ENCODE results near the gene BDH2. TPM values are rescaled to one million over a fixed set of nuclear protein-coding genes. Genes with fewer than 3 reads are reported as not detected.

Gene BDH2
- 1 to 10 TPM; 6.7 to 9.0 (median 7.3) TPM for total RNA-seq

GRCh38 chr4:103099691-103100392, at the start of gene BDH2:
Gene BDH2 (minus strand): TSS chr4:103099834. CDS start chr4:103096254, 3,580 bp downstream.
- Mint-ChIP-seq H3K4me1 (ENCODE audit: low read depth) (peaks cover 27% of the 10 kb centered on the region), H3K27me3 (ENCODE audit: low read depth) (no peaks in the 10 kb centered on the region), H3K36me3 (ENCODE audit: insufficient read depth) (no peaks in the 10 kb centered on the region), H3K4me3 (peak within 1 kb of the TSS; percentile 84), H3K9me3 (no peaks in the 10 kb centered on the region)
- peak; percentile 99 for ATAC-seq
- peak; percentile 13 for DNase-seq

GRCh38 chr4:103144926-103145325, 45.3 kb upstream of the BDH2 start:
- Mint-ChIP-seq H3K4me1 (ENCODE audit: low read depth) (no peaks in the 10 kb centered on the region), H3K9me3 (peaks cover 5% of the 10 kb centered on the region), H3K36me3 (ENCODE audit: insufficient read depth) (peaks cover 4% of the 10 kb centered on the region), H3K27me3 (ENCODE audit: low read depth) (no peaks in the 10 kb centered on the region), H3K4me3 (no peak overlapping the region)
- no peak for DNase-seq
- no peak for ATAC-seq

GRCh38 chr4:103137446-103137827, 37.8 kb upstream of the BDH2 start:
- Mint-ChIP-seq H3K9me3 (no peaks in the 10 kb centered on the region), H3K4me3 (no peak overlapping the region), H3K36me3 (ENCODE audit: insufficient read depth) (no peaks in the 10 kb centered on the region), H3K27me3 (ENCODE audit: low read depth) (no peaks in the 10 kb centered on the region), H3K4me1 (ENCODE audit: low read depth) (peaks cover 8% of the 10 kb centered on the region)
- no peak for ATAC-seq
- DNase-seq, result no peak

- H3K4me1 Mint-ChIP-seq (ENCODE audit: low read depth), result peaks cover 8% of the 10 kb centered on the region
- H3K4me3 Mint-ChIP-seq, result no peak overlapping the region
- no peak for DNase-seq
- H3K27me3 Mint-ChIP-seq (ENCODE audit: low read depth), result no peaks in the 10 kb centered on the region
- no peaks in the 10 kb centered on the region for H3K36me3 Mint-ChIP-seq (ENCODE audit: insufficient read depth)
- no peaks in the 10 kb centered on the region for H3K9me3 Mint-ChIP-seq
- ATAC-seq, result no peak
Measured at GRCh38 chr4:103136671-103137445, 37.2 kb upstream of the BDH2 start.

- Mint-ChIP-seq H3K27me3 (ENCODE audit: low read depth) (no peaks in the 10 kb centered on the region), H3K4me3 (no peak overlapping the region), H3K9me3 (peaks cover 17% of the 10 kb centered on the region), H3K36me3 (ENCODE audit: insufficient read depth) (peaks cover 4% of the 10 kb centered on the region), H3K4me1 (ENCODE audit: low read depth) (no peaks in the 10 kb centered on the region)
- ATAC-seq (no peak), DNase-seq (no peak)
Measured at GRCh38 chr4:103129174-103129573, 29.5 kb upstream of the BDH2 start.

- no peak for DNase-seq
- Mint-ChIP-seq H3K9me3 (peaks cover 17% of the 10 kb centered on the region), H3K36me3 (ENCODE audit: insufficient read depth) (peaks cover 4% of the 10 kb centered on the region), H3K27me3 (ENCODE audit: low read depth) (no peaks in the 10 kb centered on the region), H3K4me1 (ENCODE audit: low read depth) (no peaks in the 10 kb centered on the region), H3K4me3 (no peak overlapping the region)
- no peak for ATAC-seq
Measured at GRCh38 chr4:103126126-103126525, 26.5 kb upstream of the BDH2 start.

GRCh38 chr4:103123114-103123513, 23.5 kb upstream of the BDH2 start:
- H3K9me3 Mint-ChIP-seq, result peaks cover 11% of the 10 kb centered on the region
- no peaks in the 10 kb centered on the region for H3K36me3 Mint-ChIP-seq (ENCODE audit: insufficient read depth)
- H3K4me1 Mint-ChIP-seq (ENCODE audit: low read depth), result no peaks in the 10 kb centered on the region
- ATAC-seq, result no peak
- no peak overlapping the region for H3K4me3 Mint-ChIP-seq
- DNase-seq, result no peak
- H3K27me3 Mint-ChIP-seq (ENCODE audit: low read depth), result no peaks in the 10 kb centered on the region

- no peaks in the 10 kb centered on the region for H3K9me3 Mint-ChIP-seq
- ATAC-seq, result no peak
- no peak overlapping the region for H3K4me3 Mint-ChIP-seq
- no peaks in the 10 kb centered on the region for H3K27me3 Mint-ChIP-seq (ENCODE audit: low read depth)
- H3K36me3 Mint-ChIP-seq (ENCODE audit: insufficient read depth), result no peaks in the 10 kb centered on the region
- DNase-seq, result no peak
- H3K4me1 Mint-ChIP-seq (ENCODE audit: low read depth), result no peaks in the 10 kb centered on the region
Measured at GRCh38 chr4:103118166-103118565, 18.5 kb upstream of the BDH2 start.

- no peak overlapping the region for H3K4me3 Mint-ChIP-seq
- DNase-seq, result no peak
- H3K9me3 Mint-ChIP-seq, result no peaks in the 10 kb centered on the region
- no peak for ATAC-seq
- no peaks in the 10 kb centered on the region for H3K27me3 Mint-ChIP-seq (ENCODE audit: low read depth)
- no peaks in the 10 kb centered on the region for H3K4me1 Mint-ChIP-seq (ENCODE audit: low read depth)
- H3K36me3 Mint-ChIP-seq (ENCODE audit: insufficient read depth), result no peaks in the 10 kb centered on the region
Measured at GRCh38 chr4:103111598-103111997, 12.0 kb upstream of the BDH2 start.

GRCh38 chr4:103108542-103108941, 8.9 kb upstream of the BDH2 start:
- Mint-ChIP-seq H3K4me3 (no peak overlapping the region), H3K9me3 (no peaks in the 10 kb centered on the region), H3K4me1 (ENCODE audit: low read depth) (no peaks in the 10 kb centered on the region), H3K36me3 (ENCODE audit: insufficient read depth) (no peaks in the 10 kb centered on the region), H3K27me3 (ENCODE audit: low read depth) (no peaks in the 10 kb centered on the region)
- DNase-seq, result no peak
- no peak for ATAC-seq

- DNase-seq (no peak), ATAC-seq (no peak)
- Mint-ChIP-seq H3K36me3 (ENCODE audit: insufficient read depth) (no peaks in the 10 kb centered on the region), H3K4me1 (ENCODE audit: low read depth) (no peaks in the 10 kb centered on the region), H3K9me3 (no peaks in the 10 kb centered on the region), H3K4me3 (no peak overlapping the region), H3K27me3 (ENCODE audit: low read depth) (no peaks in the 10 kb centered on the region)
Measured at GRCh38 chr4:103105558-103106356, 6.1 kb upstream of the BDH2 start.

- no peak for ATAC-seq
- Mint-ChIP-seq H3K36me3 (ENCODE audit: insufficient read depth) (no peaks in the 10 kb centered on the region), H3K4me1 (ENCODE audit: low read depth) (no peaks in the 10 kb centered on the region)
Measured at GRCh38 chr4:103104886-103105285, 5.3 kb upstream of the BDH2 start.

GRCh38 chr4:103100691-103101090, 1.1 kb upstream of the BDH2 start:
- Mint-ChIP-seq H3K9me3 (no peaks in the 10 kb centered on the region), H3K4me1 (ENCODE audit: low read depth) (peaks cover 27% of the 10 kb centered on the region), H3K4me3 (no peak overlapping the region), H3K27me3 (ENCODE audit: low read depth) (no peaks in the 10 kb centered on the region), H3K36me3 (ENCODE audit: insufficient read depth) (no peaks in the 10 kb centered on the region)
- ATAC-seq, result no peak
- DNase-seq, result no peak

More at GRCh38 chr4:103104886-103105285, 5.3 kb upstream of the BDH2 start:
- Mint-ChIP-seq H3K4me3 (no peak overlapping the region), H3K27me3 (ENCODE audit: low read depth) (no peaks in the 10 kb centered on the region), H3K9me3 (no peaks in the 10 kb centered on the region)
- no peak for DNase-seq

- Mint-ChIP-seq H3K27me3 (ENCODE audit: low read depth) (no peaks in the 10 kb centered on the region), H3K4me3 (peak overlapping the region; percentile 84), H3K9me3 (no peaks in the 10 kb centered on the region), H3K36me3 (ENCODE audit: insufficient read depth) (no peaks in the 10 kb centered on the region), H3K4me1 (ENCODE audit: low read depth) (peaks cover 27% of the 10 kb centered on the region)
- DNase-seq, result no peak
- no peak for ATAC-seq
Measured at GRCh38 chr4:103098756-103099440, 736 bp downstream of the BDH2 start.
